Limb (tissue), 2 donors: ENCODE measurements around the gene RGS3.

ENCODE experiments used
- DNase-seq, 2 donors: peaks; one replicate each; pipeline ENCODE4 v3.0.0-alpha.2; 2016; ENCODE audit errors: extremely low spot score in 2 of 2

RGS3 gene

GRCh38 chr9:113545068-113545467 lies 81.5 kb downstream of the RGS3 start:
- DNase-seq = no peak

- DNase-seq = peak in 1 of 2 donors; percentile 4
These were observed 83.0 kb downstream of the RGS3 start for GRCh38 chr9:113546566-113546965.

- peak in 1 of 2 donors; percentile 11 for DNase-seq
These were observed 84.0 kb downstream of the RGS3 start for GRCh38 chr9:113547501-113547900.

- peak; percentile 26 to 56 for DNase-seq
These were observed 84.9 kb downstream of the RGS3 start for GRCh38 chr9:113548221-113549041.

- DNase-seq = peak in 1 of 2 donors; percentile 6
These were observed 86.4 kb downstream of the RGS3 start for GRCh38 chr9:113549892-113550291.

- DNase-seq = no peak
These were observed 93.5 kb downstream of the RGS3 start for GRCh38 chr9:113556877-113557593.

GRCh38 chr9:113558632-113559502 lies 95.3 kb downstream of the RGS3 start:
- DNase-seq = peak in 1 of 2 donors; percentile 40

- DNase-seq = peak in 1 of 2 donors; percentile 21
These were observed 96.6 kb downstream of the RGS3 start for GRCh38 chr9:113559834-113560800.

- DNase-seq = peak in 1 of 2 donors; percentile 16
These were observed 99.3 kb downstream of the RGS3 start for GRCh38 chr9:113562653-113563381.

- DNase-seq = peak in 1 of 2 donors; percentile 21
These were observed 100.4 kb downstream of the RGS3 start for GRCh38 chr9:113563826-113564497.

GRCh38 chr9:113564498-113565237 lies 101.1 kb downstream of the RGS3 start:
- DNase-seq = peak in 1 of 2 donors; percentile 78

- DNase-seq = no peak
These were observed 102.6 kb downstream of the RGS3 start for GRCh38 chr9:113566016-113566711.

GRCh38 chr9:113566712-113567071 lies 103.2 kb downstream of the RGS3 start:
- DNase-seq = peak in 1 of 2 donors; percentile 38

GRCh38 chr9:113567361-113568080 lies 104.0 kb downstream of the RGS3 start:
- peak in 1 of 2 donors; percentile 32 for DNase-seq

GRCh38 chr9:113568081-113568435 lies 104.5 kb downstream of the RGS3 start:
- peak in 1 of 2 donors; percentile 23 for DNase-seq

- peak in 1 of 2 donors; percentile 66 for DNase-seq
These were observed 105.2 kb downstream of the RGS3 start for GRCh38 chr9:113568571-113569321.
